ENCODE results near the gene USPL1. TPM values are rescaled to one million over a fixed set of nuclear protein-coding genes. Genes with fewer than 3 reads are reported as not detected.

Gene USPL1
- total and polyA plus RNA-seq, 2 of the 13 experiments (the other 11 are each of a cell fraction or from before 2014, with no cell fraction given), result 13.7 to 15.9 TPM

DNA sequence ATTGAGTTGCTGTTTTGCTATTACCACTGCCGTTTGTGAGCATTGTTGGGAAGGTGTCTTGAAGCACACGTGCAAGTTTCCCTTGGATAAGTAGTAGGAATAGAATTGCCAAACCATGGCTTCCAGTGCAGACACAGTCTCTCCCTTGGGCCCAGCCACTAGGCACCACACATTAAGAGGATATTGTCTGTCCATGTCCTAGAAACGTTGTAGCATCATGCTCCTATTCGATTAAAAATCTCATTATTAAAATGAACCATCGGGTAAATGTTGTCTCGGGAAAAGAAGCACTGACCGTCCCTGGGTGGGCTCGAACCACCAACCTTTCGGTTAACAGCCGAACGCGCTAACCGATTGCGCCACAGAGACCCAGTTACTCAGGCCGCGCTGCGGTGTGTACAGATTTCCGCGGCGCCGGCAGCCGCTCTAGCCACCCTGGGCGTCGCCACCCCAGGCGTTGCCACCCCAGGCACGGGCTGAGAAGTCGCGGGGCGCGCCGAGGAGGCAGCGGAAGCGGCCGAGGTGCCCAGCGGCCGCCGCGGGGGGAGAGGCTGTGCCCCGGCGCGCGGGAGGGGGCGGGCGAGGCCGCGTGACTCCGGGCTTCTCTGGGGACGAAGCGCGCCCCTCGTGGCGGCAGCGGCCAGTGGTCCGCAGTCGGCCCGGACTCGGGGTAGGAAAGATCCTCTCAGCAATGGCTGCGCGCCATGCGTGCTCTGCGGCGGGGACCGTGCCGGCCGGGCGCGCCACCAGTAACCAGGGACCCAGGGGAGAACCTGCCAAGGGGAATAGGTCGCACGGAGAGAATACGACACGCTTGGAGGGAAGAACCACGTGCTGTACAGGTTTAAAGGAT is 56.2 kb downstream of the USPL1 start (continued):
- TF ChIP-seq, protein P1, sequence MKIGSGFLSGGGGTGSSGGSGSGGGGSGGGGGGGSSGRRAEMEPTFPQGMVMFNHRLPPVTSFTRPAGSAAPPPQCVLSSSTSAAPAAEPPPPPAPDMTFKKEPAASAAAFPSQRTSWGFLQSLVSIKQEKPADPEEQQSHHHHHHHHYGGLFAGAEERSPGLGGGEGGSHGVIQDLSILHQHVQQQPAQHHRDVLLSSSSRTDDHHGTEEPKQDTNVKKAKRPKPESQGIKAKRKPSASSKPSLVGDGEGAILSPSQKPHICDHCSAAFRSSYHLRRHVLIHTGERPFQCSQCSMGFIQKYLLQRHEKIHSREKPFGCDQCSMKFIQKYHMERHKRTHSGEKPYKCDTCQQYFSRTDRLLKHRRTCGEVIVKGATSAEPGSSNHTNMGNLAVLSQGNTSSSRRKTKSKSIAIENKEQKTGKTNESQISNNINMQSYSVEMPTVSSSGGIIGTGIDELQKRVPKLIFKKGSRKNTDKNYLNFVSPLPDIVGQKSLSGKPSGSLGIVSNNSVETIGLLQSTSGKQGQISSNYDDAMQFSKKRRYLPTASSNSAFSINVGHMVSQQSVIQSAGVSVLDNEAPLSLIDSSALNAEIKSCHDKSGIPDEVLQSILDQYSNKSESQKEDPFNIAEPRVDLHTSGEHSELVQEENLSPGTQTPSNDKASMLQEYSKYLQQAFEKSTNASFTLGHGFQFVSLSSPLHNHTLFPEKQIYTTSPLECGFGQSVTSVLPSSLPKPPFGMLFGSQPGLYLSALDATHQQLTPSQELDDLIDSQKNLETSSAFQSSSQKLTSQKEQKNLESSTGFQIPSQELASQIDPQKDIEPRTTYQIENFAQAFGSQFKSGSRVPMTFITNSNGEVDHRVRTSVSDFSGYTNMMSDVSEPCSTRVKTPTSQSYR (CRISPR knock-in tag; IDR thresholded peaks at IDR 0.05; ENCODE audit: borderline replicate concordance), result no peak
- TF ChIP-seq, protein P2, sequence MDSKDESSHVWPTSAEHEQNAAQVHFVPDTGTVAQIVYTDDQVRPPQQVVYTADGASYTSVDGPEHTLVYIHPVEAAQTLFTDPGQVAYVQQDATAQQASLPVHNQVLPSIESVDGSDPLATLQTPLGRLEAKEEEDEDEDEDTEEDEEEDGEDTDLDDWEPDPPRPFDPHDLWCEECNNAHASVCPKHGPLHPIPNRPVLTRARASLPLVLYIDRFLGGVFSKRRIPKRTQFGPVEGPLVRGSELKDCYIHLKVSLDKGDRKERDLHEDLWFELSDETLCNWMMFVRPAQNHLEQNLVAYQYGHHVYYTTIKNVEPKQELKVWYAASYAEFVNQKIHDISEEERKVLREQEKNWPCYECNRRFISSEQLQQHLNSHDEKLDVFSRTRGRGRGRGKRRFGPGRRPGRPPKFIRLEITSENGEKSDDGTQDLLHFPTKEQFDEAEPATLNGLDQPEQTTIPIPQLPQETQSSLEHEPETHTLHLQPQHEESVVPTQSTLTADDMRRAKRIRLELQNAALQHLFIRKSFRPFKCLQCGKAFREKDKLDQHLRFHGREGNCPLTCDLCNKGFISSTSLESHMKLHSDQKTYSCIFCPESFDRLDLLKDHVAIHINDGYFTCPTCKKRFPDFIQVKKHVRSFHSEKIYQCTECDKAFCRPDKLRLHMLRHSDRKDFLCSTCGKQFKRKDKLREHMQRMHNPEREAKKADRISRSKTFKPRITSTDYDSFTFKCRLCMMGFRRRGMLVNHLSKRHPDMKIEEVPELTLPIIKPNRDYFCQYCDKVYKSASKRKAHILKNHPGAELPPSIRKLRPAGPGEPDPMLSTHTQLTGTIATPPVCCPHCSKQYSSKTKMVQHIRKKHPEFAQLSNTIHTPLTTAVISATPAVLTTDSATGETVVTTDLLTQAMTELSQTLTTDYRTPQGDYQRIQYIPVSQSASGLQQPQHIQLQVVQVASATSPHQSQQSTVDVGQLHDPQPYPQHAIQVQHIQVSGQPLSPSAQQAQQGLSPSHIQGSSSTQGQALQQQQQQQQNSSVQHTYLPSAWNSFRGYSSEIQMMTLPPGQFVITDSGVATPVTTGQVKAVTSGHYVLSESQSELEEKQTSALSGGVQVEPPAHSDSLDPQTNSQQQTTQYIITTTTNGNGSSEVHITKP (CRISPR knock-in tag; IDR thresholded peaks at IDR 0.05; ENCODE audit: low read depth), result no peak
- TF ChIP-seq ZNF670 (CRISPR knock-in tag; IDR thresholded peaks at IDR 0.05; ENCODE audit: borderline replicate concordance), result no peak
- 0 out of 2 replicates have a peak, but pooled peaks have one; percentile 55 for TF ChIP-seq FOXJ3 (CRISPR knock-in tag; IDR thresholded peaks at IDR 0.05; ENCODE audit: borderline replicate concordance)
- no peak for TF ChIP-seq JUNB (CRISPR knock-in tag; IDR thresholded peaks at IDR 0.05; ENCODE audit: borderline replicate concordance)
- TF ChIP-seq ZMYM4 (CRISPR knock-in tag; IDR thresholded peaks at IDR 0.05), result peak; percentile 87
- TF ChIP-seq ZNF709 (CRISPR knock-in tag; IDR thresholded peaks at IDR 0.05), result peak; percentile 71; the same call in 1 of the 2 replicates
- TF ChIP-seq, protein P3, sequence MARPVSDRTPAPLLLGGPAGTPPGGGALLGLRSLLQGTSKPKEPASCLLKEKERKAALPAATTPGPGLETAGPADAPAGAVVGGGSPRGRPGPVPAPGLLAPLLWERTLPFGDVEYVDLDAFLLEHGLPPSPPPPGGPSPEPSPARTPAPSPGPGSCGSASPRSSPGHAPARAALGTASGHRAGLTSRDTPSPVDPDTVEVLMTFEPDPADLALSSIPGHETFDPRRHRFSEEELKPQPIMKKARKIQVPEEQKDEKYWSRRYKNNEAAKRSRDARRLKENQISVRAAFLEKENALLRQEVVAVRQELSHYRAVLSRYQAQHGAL (CRISPR knock-in tag; IDR thresholded peaks at IDR 0.05; ENCODE audit: not compliant biosample characterization), result no peak
- 0 out of 2 replicates have a peak, but pooled peaks have one; percentile 47 for TF ChIP-seq NFKBIZ (CRISPR knock-in tag; IDR thresholded peaks at IDR 0.05)
- peak; percentile 98 to 99 for TF ChIP-seq HMGXB4 (CRISPR knock-in tag; IDR thresholded peaks at IDR 0.05; ENCODE audit: borderline replicate concordance in 1 of 2, low read depth in 1 of 2)
